ENCODE data around the gene LRRC14B. TPM values are rescaled to one million over a fixed set of nuclear protein-coding genes. Genes with fewer than 3 reads are reported as not detected.
"Not testable (repeated sequence)": the region's sequence is repeated elsewhere in the genome, so short reads cannot be mapped to it uniquely, and the experiment has no call there.

LRRC14B gene
- total RNA-seq, 1 experiment from 2014 or later = not detected

DNA sequence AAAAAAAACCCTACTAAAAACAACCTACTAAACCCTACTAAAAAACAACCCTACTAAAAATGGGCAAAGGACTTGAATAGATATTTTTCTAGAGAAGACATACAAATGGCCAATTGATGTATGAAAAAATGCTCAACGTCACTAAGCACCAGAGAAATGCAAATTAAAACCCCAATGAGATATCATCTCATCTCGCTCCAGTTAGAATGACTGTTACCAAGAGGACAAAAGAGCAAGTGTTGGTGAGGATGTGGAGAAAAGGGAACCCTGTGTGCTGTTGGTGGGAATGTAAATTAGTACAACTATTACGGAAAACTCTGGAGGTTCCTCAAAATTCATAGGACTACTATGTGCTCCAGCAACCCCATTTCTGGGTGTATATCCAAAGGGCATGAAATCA, 37.6 kb downstream of the LRRC14B start:
- CTCF ChIA-PET = no interaction called here
- intact Hi-C loops (cut with micrococcal nuclease) = no loop called here
- TF ChIP-seq, protein P1, sequence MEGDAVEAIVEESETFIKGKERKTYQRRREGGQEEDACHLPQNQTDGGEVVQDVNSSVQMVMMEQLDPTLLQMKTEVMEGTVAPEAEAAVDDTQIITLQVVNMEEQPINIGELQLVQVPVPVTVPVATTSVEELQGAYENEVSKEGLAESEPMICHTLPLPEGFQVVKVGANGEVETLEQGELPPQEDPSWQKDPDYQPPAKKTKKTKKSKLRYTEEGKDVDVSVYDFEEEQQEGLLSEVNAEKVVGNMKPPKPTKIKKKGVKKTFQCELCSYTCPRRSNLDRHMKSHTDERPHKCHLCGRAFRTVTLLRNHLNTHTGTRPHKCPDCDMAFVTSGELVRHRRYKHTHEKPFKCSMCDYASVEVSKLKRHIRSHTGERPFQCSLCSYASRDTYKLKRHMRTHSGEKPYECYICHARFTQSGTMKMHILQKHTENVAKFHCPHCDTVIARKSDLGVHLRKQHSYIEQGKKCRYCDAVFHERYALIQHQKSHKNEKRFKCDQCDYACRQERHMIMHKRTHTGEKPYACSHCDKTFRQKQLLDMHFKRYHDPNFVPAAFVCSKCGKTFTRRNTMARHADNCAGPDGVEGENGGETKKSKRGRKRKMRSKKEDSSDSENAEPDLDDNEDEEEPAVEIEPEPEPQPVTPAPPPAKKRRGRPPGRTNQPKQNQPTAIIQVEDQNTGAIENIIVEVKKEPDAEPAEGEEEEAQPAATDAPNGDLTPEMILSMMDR (IDR thresholded peaks at IDR 0.05; ENCODE audit: unreplicated experiment) = no peak
- Mint-ChIP-seq H3K27me3 (ENCODE audit: insufficient read depth, unreplicated experiment) (no peaks in the 10 kb centered on the region), H3K36me3 (ENCODE audit: insufficient read depth, unreplicated experiment) (peaks cover 93% of the 10 kb centered on the region), H3K27ac (ENCODE audit: low read depth, unreplicated experiment) (no peak overlapping the region), H3K4me3 (ENCODE audit: unreplicated experiment) (no peak overlapping the region), H3K4me1 (ENCODE audit: insufficient read depth, unreplicated experiment) (no peaks in the 10 kb centered on the region), H3K9me3 (ENCODE audit: unreplicated experiment) (no peaks in the 10 kb centered on the region)
- TSS peak; percentile 9 for BruUV-seq (replicated peaks)
- DNase-seq (ENCODE audit: unreplicated experiment) = no peak
- POLR2A ChIA-PET = no interaction called here

GRCh38 chr5:230711-231110, 39.4 kb downstream of the LRRC14B start:
- Mint-ChIP-seq H3K9me3 (ENCODE audit: unreplicated experiment) (no peaks in the 10 kb centered on the region), H3K4me1 (ENCODE audit: insufficient read depth, unreplicated experiment) (no peaks in the 10 kb centered on the region), H3K27me3 (ENCODE audit: insufficient read depth, unreplicated experiment) (no peaks in the 10 kb centered on the region), H3K36me3 (ENCODE audit: insufficient read depth, unreplicated experiment) (peaks cover 96% of the 10 kb centered on the region), H3K4me3 (ENCODE audit: unreplicated experiment) (no peak overlapping the region), H3K27ac (ENCODE audit: low read depth, unreplicated experiment) (no peak overlapping the region)
- no TSS peak for BruUV-seq (replicated peaks)
- POLR2A ChIA-PET = no interaction called here
- TF ChIP-seq, protein P1 (IDR thresholded peaks at IDR 0.05; ENCODE audit: unreplicated experiment) = no peak
- intact Hi-C loops (cut with micrococcal nuclease) = no loop called here
- DNase-seq (ENCODE audit: unreplicated experiment) = no peak
- CTCF ChIA-PET = interaction anchor here (0.8 kb wide), 1 partner anchor 74 kb away, joined by 3 read pairs; no protein-coding TSS in a partner anchor

DNA sequence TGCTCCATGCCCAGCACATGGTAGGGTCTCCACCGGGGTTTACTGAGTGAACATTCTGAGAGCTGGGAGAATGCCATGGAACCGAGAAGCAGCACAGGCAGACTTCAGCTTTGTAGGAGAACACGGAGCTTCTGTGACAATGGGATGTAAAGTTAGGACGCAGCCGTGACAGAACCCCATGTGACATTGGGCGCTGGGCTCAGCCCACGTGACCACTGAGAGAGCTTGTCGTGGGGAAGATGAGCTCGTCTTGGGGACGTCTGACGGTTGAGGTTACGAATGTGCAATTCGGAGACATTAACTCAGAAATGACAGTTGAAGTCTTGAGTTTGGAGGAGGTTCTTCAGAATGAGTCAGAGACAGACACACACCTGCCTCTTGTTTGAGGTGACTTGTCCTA, 40.4 kb downstream of the LRRC14B start:
- Mint-ChIP-seq H3K27ac (ENCODE audit: low read depth, unreplicated experiment) (no peak overlapping the region), H3K9me3 (ENCODE audit: unreplicated experiment) (no peaks in the 10 kb centered on the region), H3K27me3 (ENCODE audit: insufficient read depth, unreplicated experiment) (no peaks in the 10 kb centered on the region), H3K36me3 (ENCODE audit: insufficient read depth, unreplicated experiment) (peaks cover 95% of the 10 kb centered on the region), H3K4me3 (ENCODE audit: unreplicated experiment) (no peak overlapping the region), H3K4me1 (ENCODE audit: insufficient read depth, unreplicated experiment) (no peaks in the 10 kb centered on the region)
- TF ChIP-seq, protein P1 (IDR thresholded peaks at IDR 0.05; ENCODE audit: unreplicated experiment) = no peak
- CTCF ChIA-PET = no interaction called here
- BruUV-seq (replicated peaks) = no TSS peak
- DNase-seq (ENCODE audit: unreplicated experiment) = no peak
- POLR2A ChIA-PET = no interaction called here
- intact Hi-C loops (cut with micrococcal nuclease) = no loop called here

GRCh38 chr5:233426-233825, 42.1 kb downstream of the LRRC14B start:
- intact Hi-C loops (cut with micrococcal nuclease); H3K4me3 Mint-ChIP-seq (ENCODE audit: unreplicated experiment); H3K9me3 Mint-ChIP-seq (ENCODE audit: unreplicated experiment); DNase-seq (ENCODE audit: unreplicated experiment); POLR2A ChIA-PET; H3K27ac Mint-ChIP-seq (ENCODE audit: low read depth, unreplicated experiment); H3K4me1 Mint-ChIP-seq (ENCODE audit: insufficient read depth, unreplicated experiment); BruUV-seq (replicated peaks); H3K27me3 Mint-ChIP-seq (ENCODE audit: insufficient read depth, unreplicated experiment): not testable (repeated sequence)
- H3K36me3 Mint-ChIP-seq (ENCODE audit: insufficient read depth, unreplicated experiment) = peaks cover 95% of the 10 kb centered on the region
- CTCF ChIA-PET = interaction anchor here (0.6 to 0.7 kb wide), 2 partner anchors 1090 to 1214 kb away, joined by 3 read pairs; no protein-coding TSS in a partner anchor

DNA sequence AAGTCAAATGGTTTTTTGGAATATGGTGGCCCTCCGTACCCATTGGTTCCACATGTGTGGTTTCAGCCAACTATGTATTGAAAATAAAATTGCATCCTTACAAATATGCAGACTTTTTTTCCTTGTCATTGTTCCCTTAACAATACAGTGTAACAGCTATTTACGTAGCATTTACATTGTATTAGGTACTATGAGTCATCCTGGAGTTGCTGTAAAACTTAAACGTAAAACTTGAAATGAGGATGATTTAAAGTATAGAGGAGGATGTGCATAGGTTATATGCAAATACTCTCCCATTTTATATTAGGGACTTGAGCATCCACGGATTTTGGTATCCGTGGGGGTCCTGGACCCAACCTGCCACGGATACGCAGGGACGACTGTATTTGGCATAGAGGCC, 43.2 kb downstream of the LRRC14B start:
- no TSS peak for BruUV-seq (replicated peaks)
- Mint-ChIP-seq H3K4me3 (ENCODE audit: unreplicated experiment) (no peak overlapping the region), H3K27me3 (ENCODE audit: insufficient read depth, unreplicated experiment) (no peaks in the 10 kb centered on the region), H3K4me1 (ENCODE audit: insufficient read depth, unreplicated experiment) (no peaks in the 10 kb centered on the region), H3K9me3 (ENCODE audit: unreplicated experiment) (no peaks in the 10 kb centered on the region), H3K27ac (ENCODE audit: low read depth, unreplicated experiment) (no peak overlapping the region), H3K36me3 (ENCODE audit: insufficient read depth, unreplicated experiment) (peaks cover 94% of the 10 kb centered on the region)
- ChIA-PET CTCF (no interaction called here), POLR2A (no interaction called here)
- DNase-seq (ENCODE audit: unreplicated experiment) = no peak
- intact Hi-C loops (cut with micrococcal nuclease) = no loop called here
- TF ChIP-seq, protein P1 (IDR thresholded peaks at IDR 0.05; ENCODE audit: unreplicated experiment) = no peak

GRCh38 chr5:235527-235926, 44.2 kb downstream of the LRRC14B start:
- H3K4me3 Mint-ChIP-seq (ENCODE audit: unreplicated experiment); intact Hi-C loops (cut with micrococcal nuclease); POLR2A ChIA-PET; H3K27me3 Mint-ChIP-seq (ENCODE audit: insufficient read depth, unreplicated experiment); H3K4me1 Mint-ChIP-seq (ENCODE audit: insufficient read depth, unreplicated experiment); CTCF ChIA-PET; DNase-seq (ENCODE audit: unreplicated experiment); H3K27ac Mint-ChIP-seq (ENCODE audit: low read depth, unreplicated experiment); BruUV-seq (replicated peaks); H3K9me3 Mint-ChIP-seq (ENCODE audit: unreplicated experiment): not testable (repeated sequence)
- peaks cover 94% of the 10 kb centered on the region for H3K36me3 Mint-ChIP-seq (ENCODE audit: insufficient read depth, unreplicated experiment)

DNA sequence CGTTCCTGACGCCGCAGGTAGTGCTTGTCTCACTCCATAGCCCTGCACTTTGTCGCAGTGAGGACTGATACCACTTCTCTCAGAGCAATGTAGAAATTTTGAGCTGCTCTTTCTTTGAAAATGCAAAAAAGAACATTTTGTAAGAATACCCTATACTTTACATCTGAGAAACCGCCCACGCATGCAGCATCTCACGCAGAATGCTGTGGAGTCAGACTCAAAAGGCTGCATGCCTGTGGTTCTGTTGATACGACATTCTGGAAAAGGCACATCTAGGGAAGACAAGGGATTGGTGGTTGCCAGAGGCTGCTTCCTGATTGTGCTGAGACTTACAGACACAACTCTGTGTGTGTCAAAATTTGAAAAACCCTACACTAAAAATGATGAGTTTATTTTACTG, 46.6 kb downstream of the LRRC14B start:
- H3K4me1 Mint-ChIP-seq (ENCODE audit: insufficient read depth, unreplicated experiment); BruUV-seq (replicated peaks); H3K4me3 Mint-ChIP-seq (ENCODE audit: unreplicated experiment); H3K27ac Mint-ChIP-seq (ENCODE audit: low read depth, unreplicated experiment); DNase-seq (ENCODE audit: unreplicated experiment); H3K27me3 Mint-ChIP-seq (ENCODE audit: insufficient read depth, unreplicated experiment); CTCF ChIA-PET; H3K9me3 Mint-ChIP-seq (ENCODE audit: unreplicated experiment); intact Hi-C loops (cut with micrococcal nuclease); POLR2A ChIA-PET: not testable (repeated sequence)
- peaks cover 92% of the 10 kb centered on the region for H3K36me3 Mint-ChIP-seq (ENCODE audit: insufficient read depth, unreplicated experiment)

Data from MCF 10A (cell line).